Suprapubic skin (tissue), 4 donors: ENCODE results near the gene C10orf95. TPM values are rescaled to one million over a fixed set of nuclear protein-coding genes. Genes with fewer than 3 reads are reported as not detected.

Experiments
- DNase-seq, 2 donors: peaks; one replicate each; pipeline ENCODE4 v3.0.0-alpha.2; 2019; ENCODE audit warnings: low spot score in 2 of 2
- H3K27ac ChIP-seq: fragments of 200-600 bp; sonication (generic); one replicate; pipeline ENCODE4 v1.5.1; 2019
- H3K27me3 ChIP-seq: fragments of 200-600 bp; sonication (generic); one replicate; pipeline ENCODE4 v1.5.1; 2019
- H3K36me3 ChIP-seq: fragments of 200-600 bp; sonication (generic); one replicate; pipeline ENCODE4 v1.5.1; 2019
- H3K4me1 ChIP-seq: fragments of 200-600 bp; sonication (generic); one replicate; pipeline ENCODE4 v1.5.1; 2019
- H3K4me3 ChIP-seq: fragments of 200-600 bp; sonication (generic); one replicate; pipeline ENCODE4 v1.5.1; 2019; ENCODE audit warnings: mild to moderate bottlenecking
- H3K9me3 ChIP-seq: fragments of 200-600 bp; sonication (generic); one replicate; pipeline ENCODE4 v1.5.1; 2019
- EP300 ChIP-seq: sonication (generic); formaldehyde crosslinking; IDR thresholded peaks from one replicate; pipeline ENCODE4 v1.6.1; 2017; ENCODE audit warnings: antibody characterized with exemption
- POLR2A ChIP-seq, 2 donors: fragments of 450-650 bp; IDR thresholded peaks; one replicate each; pipeline ENCODE4 v1.6.1; 2017; ENCODE audit warnings: antibody characterized with exemption in 2 of 2, mild to moderate bottlenecking in 2 of 2, moderate library complexity in 2 of 2
- POLR2AphosphoS5 ChIP-seq, 3 donors: sonication (generic); formaldehyde crosslinking; IDR thresholded peaks; one replicate each; pipeline ENCODE4 v1.6.1; 2017; ENCODE audit warnings: antibody characterized with exemption in 3 of 3
- WGBS: methylation state at CpG from one replicate; pipeline ENCODE4 v1.1.5; 2018; 5-methylcytosine and 5-hydroxymethylcytosine counted together
- total RNA-seq, 4 donors: library from RNA; depleted of rRNA; stranded (reverse); fragments of >200 nt; gene quantifications; one replicate each; pipeline ENCODE4 v1.1.0, GENCODE V29; 2016
- TF ChIP-seq, protein P1 (sequence below), 2 donors: fragments of 200-600 bp in 1 of 2; fragments of 450-650 bp in 1 of 2; sonication (generic) in 1 of 2; IDR thresholded peaks; one replicate each; pipeline ENCODE4 v1.5.1; 2016 to 2019; ENCODE audit warnings: antibody characterized with exemption in 2 of 2, mild to moderate bottlenecking in 1 of 2, moderate library complexity in 1 of 2

Gene C10orf95
- total RNA-seq, 4 donors from 2014 or later, result 1.4 to 7.1 (median 5.4) TPM

DNA sequence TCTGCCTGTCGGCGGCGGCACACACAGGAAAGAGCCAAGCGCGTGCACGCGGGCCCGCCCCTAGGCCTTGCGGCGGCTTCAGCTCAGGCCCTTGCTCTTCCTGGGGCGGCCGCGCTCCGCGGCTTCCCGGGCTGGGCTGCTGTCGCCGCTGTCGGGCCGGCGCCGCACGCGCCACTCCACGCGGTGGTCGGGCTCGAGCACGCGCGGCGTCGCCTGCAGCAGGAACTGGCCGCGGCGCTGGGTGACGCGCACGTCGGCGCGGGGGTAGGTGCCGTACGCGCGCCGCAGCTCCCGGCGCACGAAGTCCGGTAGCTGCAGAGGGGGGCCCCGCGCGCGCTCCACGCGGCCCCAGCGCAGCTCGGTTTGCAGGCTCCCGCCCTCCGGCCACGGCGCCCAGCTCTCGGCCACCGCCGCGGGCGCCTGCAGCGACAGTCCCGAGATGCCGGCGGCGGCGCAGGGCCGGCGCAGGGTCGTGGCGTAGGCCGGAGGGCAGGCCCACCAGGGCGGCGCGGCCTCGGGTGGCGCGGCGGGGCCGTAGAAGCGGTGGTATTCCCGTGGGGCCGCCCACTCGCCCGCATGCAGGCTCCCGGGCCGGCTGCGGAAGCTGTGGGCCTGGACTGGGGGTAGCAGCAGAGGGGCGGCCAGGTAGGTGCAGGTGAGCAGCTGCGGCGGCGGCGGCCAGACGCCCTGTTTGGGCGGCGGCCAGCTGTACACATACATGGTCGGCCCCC is 804 bp downstream of the C10orf95 start:
- no peaks in the 10 kb centered on the region for H3K27me3 ChIP-seq
- DNase-seq, result peak in 1 of 2 donors; percentile 84
- peak overlapping the region; percentile 93 for H3K4me3 ChIP-seq
- H3K36me3 ChIP-seq, result no peaks in the 10 kb centered on the region
- H3K9me3 ChIP-seq, result no peaks in the 10 kb centered on the region
- WGBS, result 2% methylated on average over 12 of the region's 104 CpGs
- peaks cover 21% of the 10 kb centered on the region for H3K4me1 ChIP-seq
- H3K27ac ChIP-seq, result peak overlapping the region; percentile 91
- TF ChIP-seq, protein P1, sequence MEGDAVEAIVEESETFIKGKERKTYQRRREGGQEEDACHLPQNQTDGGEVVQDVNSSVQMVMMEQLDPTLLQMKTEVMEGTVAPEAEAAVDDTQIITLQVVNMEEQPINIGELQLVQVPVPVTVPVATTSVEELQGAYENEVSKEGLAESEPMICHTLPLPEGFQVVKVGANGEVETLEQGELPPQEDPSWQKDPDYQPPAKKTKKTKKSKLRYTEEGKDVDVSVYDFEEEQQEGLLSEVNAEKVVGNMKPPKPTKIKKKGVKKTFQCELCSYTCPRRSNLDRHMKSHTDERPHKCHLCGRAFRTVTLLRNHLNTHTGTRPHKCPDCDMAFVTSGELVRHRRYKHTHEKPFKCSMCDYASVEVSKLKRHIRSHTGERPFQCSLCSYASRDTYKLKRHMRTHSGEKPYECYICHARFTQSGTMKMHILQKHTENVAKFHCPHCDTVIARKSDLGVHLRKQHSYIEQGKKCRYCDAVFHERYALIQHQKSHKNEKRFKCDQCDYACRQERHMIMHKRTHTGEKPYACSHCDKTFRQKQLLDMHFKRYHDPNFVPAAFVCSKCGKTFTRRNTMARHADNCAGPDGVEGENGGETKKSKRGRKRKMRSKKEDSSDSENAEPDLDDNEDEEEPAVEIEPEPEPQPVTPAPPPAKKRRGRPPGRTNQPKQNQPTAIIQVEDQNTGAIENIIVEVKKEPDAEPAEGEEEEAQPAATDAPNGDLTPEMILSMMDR (IDR thresholded peaks at IDR 0.05), result no peak
- TF ChIP-seq POLR2A (IDR thresholded peaks at IDR 0.05) (peak; percentile 8 to 41), EP300 (no peak), POLR2AphosphoS5 (IDR thresholded peaks at IDR 0.05) (peak in 1 of 3 donors; percentile 30)

DNA sequence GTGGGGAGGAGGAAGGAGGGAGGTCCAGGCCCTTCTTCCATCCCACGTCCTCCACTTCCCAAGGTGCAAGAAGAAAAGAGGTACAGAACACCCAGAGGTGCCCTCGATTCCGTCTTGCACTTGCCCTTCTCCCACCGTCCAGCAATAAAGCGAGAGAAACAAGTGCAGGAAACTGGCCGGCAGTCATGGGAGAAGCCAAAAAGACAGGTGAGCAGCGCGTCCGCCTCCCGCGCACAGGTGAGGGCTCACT is 1.3 kb downstream of the C10orf95 start:
- H3K4me1 ChIP-seq, result peaks cover 21% of the 10 kb centered on the region
- 0% methylated on average over 11 of the region's 11 CpGs for WGBS
- TF ChIP-seq, protein P1 (IDR thresholded peaks at IDR 0.05), result no peak
- TF ChIP-seq POLR2AphosphoS5 (IDR thresholded peaks at IDR 0.05), result peak in 1 of 3 donors; percentile 22

DNA sequence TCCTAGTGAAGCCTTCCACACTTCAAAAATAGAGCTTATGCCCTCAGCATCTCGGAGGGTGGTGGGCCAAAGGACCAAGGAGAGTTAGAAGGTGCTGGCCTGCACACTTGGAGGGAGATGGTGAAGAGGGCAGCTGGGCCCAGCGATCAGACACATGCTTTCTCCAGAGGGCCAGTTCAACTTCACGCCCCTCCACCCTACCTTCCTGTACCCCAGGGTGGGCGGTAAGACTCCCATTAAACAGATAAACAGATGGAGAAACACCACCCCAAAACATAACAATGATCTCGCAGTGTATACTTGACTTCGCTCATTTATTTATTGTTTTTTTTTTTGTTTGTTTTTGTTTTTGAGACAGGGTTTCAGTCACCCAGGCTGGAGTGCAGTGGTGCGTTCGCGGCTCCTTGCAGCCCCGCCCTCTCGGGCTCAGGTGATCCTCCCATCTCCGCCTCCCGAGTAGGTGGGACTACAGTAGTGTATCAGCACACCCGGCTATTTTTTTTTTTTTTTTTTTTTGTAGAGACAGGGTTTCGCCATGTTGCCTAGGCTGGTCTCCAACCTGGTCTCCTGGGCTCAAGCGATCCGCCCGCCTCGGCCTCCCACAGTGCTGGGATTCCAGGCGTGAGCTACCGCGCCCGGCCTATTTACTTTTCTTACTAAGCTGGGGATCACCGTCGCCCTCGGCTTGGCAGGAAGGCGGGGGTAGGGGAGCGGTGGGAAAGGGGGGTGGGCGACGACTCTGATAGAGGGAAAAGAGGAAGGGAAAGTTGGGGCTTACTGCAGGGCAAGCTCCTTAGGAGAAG is 1.8 kb downstream of the C10orf95 start:
- Histone ChIP-seq H3K27ac (peak overlapping the region; percentile 91), H3K27me3 (no peaks in the 10 kb centered on the region), H3K4me1 (peaks cover 21% of the 10 kb centered on the region), H3K4me3 (peak overlapping the region; percentile 93), H3K36me3 (no peaks in the 10 kb centered on the region), H3K9me3 (no peaks in the 10 kb centered on the region)
- DNase-seq, result peak in 1 of 2 donors; percentile 78
- 9% methylated on average over 30 of the region's 30 CpGs for WGBS
- TF ChIP-seq, protein P1 (IDR thresholded peaks at IDR 0.05), result no peak
- no peak for TF ChIP-seq POLR2A (IDR thresholded peaks at IDR 0.05)
- no peak for TF ChIP-seq POLR2AphosphoS5 (IDR thresholded peaks at IDR 0.05)
- TF ChIP-seq EP300, result no peak

More for the DNA sequence above, 1.3 kb downstream of the C10orf95 start:
- H3K9me3 ChIP-seq, result no peaks in the 10 kb centered on the region
- no peaks in the 10 kb centered on the region for H3K27me3 ChIP-seq
- H3K27ac ChIP-seq, result peak overlapping the region; percentile 91
- peak overlapping the region; percentile 93 for H3K4me3 ChIP-seq
- no peak for DNase-seq
- no peaks in the 10 kb centered on the region for H3K36me3 ChIP-seq

DNA sequence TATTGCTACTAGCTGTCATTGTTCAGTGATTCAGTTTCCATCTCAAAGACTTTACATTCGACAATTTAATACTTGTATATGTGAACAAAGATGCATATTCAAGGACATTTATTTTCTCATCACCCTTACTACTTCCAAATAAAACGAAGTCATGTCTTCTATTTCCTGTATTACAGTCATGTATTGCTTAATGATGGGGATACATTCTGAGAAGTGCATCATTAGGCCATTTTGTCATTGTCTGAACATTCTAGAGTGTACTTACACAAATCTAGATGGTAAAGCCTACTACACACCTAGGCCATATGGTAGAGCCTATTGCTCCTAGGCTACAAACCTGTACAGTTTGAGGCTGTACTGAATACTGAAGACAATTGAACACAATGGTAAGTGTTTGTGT is 6.5 kb downstream of the C10orf95 start:
- no peaks in the 10 kb centered on the region for H3K36me3 ChIP-seq
- no peaks in the 10 kb centered on the region for H3K9me3 ChIP-seq
- no peak overlapping the region for H3K27ac ChIP-seq
- no peaks in the 10 kb centered on the region for H3K27me3 ChIP-seq
- DNase-seq, result no peak
- no peak for TF ChIP-seq EP300
- no peak for TF ChIP-seq POLR2AphosphoS5 (IDR thresholded peaks at IDR 0.05)
- no peak for TF ChIP-seq POLR2A (IDR thresholded peaks at IDR 0.05)
- TF ChIP-seq, protein P1 (IDR thresholded peaks at IDR 0.05), result no peak
- no peak overlapping the region for H3K4me3 ChIP-seq
- H3K4me1 ChIP-seq, result peaks cover 6% of the 10 kb centered on the region
- WGBS, result 76% methylated on average over 2 of the region's 2 CpGs

DNA sequence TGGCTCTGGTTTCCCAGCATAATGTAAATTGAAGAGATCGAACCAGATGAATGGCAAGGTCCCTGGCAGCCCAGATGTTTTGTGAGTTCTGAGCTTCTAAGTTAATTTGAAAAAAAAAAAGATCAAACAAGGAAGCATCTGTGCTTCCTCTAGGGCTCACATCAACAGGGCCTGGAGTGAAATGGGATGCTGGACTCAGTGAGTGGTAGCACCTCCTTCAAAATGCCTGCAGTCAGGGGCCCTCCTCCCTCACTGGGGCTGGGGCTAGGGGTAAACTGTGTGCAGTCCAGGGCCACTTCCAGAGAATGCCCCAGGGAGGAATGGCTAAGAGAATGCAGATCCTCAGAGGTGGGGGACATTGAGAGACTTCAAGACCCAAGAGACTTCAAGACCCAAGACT is 13.0 kb downstream of the C10orf95 start:
- Histone ChIP-seq H3K4me1 (peaks cover 17% of the 10 kb centered on the region), H3K36me3 (no peaks in the 10 kb centered on the region), H3K27ac (no peak overlapping the region), H3K27me3 (peaks cover 7% of the 10 kb centered on the region), H3K9me3 (no peaks in the 10 kb centered on the region), H3K4me3 (no peak overlapping the region)
- DNase-seq, result no peak
- 95% methylated on average over 1 of the region's 1 CpG for WGBS
- TF ChIP-seq POLR2AphosphoS5 (IDR thresholded peaks at IDR 0.05), result no peak
- TF ChIP-seq, protein P1 (IDR thresholded peaks at IDR 0.05), result no peak
- TF ChIP-seq POLR2A (IDR thresholded peaks at IDR 0.05), result no peak
- TF ChIP-seq EP300, result no peak
